T-helper 22 cell (primary cell): Measurements from ENCODE around the gene PPM1H.
"Not testable (repeated sequence)": the region's sequence is repeated elsewhere in the genome, so short reads cannot be mapped to it uniquely, and the experiment has no call there.

Source experiments
- DNase-seq: peaks from one replicate; pipeline ENCODE4 v3.0.0-alpha.2; 2020; ENCODE audit warnings: low read depth

The PPM1H gene

DNA sequence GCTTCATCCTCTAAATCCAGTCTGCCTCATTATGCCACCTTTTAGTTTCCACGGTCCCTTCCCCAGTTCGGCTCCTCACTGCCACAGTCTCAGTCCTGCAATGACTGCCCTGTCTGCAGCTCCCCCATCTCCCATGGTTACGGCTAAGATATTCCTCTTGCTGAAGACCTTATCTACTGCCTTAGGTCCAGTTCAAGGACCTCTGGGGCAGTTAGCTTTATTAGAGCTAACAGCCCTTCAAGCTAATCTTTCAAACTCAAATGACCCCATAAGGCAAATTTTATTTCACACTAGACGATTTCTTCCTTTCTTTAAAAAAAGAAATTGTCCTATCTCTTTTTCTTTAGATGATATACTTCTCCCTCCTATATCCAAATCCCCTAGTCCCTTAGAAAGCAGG, 253.6 kb downstream of the PPM1H start:
- no peak for DNase-seq

DNA sequence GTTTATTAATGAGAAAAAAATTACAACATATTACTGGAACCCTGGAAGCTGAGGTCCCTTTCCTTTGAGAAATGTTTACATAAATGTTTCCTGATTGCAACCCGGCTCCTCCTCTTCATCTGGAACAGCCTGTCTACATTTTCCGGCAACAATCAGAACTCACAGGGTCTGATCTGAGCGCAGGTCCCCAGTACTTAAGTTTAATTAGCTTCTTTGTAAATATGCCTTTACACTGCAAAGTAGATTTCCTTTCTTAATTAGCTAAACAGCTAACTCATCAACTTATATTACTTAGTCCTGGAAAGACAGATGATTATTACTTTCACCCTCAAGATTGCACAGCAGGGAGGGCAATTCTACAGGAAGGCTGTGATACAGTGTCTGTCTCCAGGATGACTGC, 255.3 kb downstream of the PPM1H start:
- DNase-seq = no peak

DNA sequence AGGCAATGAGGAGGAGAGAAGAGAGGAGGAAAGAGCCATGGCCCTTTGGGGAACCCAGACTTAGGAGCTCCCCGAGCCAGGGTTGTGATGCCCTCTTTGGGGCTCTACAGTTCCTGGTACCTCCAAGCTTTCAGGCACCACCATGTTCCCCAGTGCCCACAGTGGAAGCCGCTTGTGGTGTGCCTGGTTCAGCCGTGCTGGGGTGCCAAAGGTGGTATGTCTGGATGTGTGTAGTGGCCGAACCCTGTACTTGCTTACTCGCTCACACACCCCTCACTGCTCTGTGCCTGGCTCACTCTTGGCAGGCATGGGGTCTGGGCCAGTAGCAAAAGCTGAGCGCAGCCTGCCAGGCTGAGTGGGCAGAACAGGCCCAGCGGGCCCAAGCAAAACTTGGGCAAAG, 257.6 kb downstream of the PPM1H start:
- no peak for DNase-seq

DNA sequence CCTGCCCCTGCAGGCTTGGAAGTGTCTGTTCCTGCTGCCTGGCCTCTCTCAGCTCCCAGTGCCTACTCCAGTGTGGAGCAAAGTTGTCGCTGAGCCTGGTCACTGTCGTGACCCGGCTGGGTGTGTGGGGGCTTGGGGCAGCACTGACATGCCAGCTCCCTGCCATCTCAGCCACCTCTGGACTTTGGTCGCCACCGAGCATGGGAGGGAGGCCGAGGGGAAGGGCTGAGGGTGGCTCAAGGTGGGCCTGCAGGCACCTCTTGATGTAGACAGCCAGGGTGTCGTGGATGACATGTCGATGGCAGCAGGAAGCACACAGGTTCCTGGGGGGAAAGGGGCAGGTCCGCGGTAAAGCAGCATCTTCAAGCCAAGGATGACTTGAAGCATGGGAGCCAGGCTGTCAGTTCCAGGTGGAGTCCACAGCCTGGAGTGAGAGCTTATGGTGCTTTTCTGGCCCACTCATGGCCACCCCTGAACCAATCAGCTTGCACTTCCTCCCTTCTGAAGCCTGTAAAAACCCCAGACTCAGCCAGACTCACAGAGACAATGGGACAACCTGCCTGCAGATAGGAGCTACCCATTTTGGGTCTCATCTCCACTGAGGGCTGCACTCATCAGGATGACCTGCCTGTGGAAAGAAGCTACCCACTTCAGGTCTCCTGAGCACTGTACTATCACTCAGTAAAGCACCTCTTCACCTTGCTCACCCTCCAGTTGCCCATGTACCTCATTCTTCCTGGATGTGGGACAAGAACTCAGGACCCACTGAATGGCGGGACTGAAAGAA, 258.2 kb downstream of the PPM1H start:
- no peak for DNase-seq

DNA sequence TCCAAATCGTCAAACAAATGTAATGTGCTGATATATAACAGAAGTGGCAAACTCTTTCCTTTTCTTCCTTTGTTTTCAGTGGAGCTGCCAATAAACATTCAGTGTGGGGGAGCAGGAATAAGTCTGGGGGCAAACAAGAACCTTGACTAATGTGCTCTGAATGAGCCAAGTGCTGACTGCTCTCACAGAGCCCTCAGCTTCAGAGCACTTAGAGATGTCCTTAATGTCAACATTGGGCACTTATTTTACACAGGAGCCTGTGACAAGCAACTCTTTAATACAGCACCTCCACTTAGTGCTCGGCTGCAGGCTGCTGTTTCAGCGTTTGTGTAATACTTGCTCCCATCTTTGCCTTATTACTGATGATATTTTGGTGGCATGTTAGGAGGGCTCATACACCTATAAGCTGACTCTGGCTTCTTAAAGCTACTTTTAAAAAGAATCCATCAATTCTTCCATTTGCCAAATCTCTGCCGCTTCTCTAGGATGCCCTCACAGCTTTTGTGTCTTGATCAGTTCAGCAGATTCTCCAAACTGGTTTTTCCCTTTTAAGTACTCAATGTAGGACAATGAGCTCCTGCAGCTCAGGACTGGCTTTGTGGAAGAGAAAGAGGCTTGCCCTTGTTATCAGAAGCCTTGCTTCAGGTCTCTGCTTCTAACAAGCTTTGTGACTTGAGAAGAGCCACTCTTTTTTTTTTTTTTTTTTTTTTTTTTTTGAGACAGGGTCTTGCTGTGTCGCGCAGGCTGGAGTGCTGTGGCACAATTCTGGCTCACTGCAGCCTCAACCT, 261.7 kb downstream of the PPM1H start:
- no peak for DNase-seq

DNA sequence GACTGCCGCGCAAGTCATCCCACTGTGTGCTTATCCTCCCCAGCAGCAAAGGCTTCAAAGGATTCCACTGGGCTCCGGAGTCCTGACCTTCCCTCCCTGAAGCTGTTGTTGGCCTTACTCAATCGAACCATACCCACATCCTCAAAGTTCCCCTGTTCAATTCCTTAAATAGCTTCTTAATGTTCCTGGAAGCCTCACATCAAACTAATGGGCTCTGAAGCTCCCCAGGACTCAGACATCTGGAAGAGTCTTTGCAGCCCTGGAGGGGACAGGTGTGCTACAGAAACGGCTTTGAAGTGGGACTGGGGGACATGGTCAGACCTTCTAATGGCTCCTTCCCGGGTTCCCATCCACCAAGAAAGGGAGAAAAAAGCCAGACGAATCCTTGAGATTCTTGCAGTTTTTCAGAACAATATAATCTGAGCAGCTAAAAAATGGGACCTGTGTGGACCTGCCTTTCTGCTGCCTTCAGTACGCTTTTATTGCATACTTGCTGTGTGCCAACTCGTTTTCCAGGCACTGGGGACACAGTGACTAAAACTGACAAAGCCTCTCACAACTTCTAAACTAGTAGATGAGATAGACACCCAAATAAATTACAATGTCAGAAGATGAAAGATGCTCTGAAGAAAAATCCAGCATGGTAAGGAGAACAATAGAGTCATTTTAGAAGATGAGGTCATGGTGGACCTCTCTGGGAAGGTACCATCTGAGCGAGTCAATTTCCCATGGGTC, 263.8 kb downstream of the PPM1H start:
- DNase-seq = no peak

DNA sequence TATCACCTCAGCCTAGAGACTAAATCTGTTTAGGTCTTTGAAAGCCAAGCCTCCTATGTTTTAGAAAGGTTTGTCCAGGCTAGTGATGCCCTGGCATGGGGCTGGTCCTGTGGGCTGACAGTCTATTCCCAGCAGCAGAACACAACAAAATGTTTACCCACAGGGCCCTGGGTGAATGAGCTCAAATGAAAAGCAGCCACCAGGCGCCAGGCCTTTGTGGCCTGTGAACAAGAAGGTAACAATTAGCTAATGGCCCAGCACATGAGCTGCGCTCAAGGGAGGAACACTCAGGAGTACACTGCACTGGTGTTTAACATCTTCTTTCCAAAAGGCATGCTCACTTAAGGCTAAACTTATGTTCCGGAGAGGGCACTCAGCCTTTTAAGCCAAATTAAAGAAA, 266.2 kb downstream of the PPM1H start:
- no peak for DNase-seq

DNA sequence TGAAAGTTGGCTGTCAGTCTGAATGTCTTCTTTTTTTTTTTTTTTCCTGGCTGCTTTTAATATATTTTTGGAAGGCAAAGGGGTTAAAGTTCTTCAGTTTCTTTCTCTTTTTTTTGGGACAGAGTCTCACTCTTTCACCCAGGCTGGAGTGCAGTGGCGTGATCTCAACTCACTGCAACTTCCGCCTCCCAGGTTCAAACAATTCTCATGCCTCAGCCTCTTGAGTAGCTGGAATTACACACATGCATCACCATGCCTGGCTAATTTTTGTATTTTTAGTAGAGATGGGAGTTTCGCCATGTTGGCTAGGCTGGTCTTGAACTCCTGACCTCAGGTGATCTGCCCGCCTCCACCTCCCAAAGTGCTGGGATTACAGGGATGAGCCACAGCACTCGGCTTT, 270.0 kb downstream of the PPM1H start:
- not testable (repeated sequence) for DNase-seq

DNA sequence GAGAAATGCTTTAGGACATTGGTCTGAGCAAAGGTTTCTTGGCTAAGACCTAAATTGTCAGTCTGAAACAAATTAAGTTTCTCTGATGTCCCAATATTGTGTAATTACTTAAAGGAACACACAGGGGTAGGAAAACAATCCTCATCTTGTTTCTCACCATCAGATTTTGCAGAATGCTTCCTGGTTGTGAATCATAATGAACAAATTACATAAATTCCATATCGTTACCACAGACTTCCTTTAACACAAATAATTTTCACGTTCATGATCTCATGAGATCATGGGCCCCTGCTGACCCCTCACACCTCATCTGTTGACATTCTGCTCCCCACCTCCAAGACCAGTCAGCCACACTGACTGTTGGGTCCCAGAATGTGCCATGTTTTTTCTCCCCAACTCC, 274.2 kb downstream of the PPM1H start:
- DNase-seq = no peak

DNA sequence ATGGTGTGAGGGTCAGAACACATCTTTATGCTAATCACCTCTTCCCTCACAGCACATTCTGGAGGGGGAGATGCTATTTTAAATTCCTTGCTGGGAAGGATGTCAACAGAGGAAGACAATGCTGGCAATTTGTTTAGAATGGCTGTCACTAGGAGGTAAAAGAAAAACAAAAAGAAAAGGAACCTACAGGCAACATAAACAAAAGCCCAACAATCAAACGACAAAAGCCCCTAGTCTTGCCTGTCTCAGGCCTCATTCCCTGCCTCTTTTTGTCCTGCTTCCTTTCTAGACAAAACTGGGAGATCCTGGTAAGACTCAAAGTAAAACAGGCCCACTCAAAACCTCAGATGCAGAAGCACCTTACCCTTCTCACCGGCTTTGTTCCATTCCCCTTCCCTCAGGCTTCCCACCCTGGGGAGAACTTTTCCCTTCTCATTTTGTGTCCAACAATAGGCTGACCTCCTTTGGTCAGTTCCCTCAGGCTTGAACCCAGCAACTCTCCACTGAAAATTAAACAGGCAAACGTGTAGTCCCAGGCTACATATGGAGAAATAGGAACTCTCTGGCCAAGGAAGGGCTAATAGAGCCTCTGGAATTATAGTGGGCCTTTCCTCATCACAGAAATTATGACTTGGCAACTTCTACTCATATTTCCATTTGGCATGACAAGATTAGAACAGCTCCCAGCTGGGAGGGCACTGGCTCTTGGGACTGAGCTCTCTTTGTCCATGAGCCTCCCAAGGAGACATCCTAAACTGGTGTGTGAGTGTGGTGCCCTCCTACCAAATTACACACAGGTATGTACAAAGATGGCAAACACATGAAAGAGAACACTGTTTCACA, 275.3 kb downstream of the PPM1H start:
- no peak for DNase-seq

DNA sequence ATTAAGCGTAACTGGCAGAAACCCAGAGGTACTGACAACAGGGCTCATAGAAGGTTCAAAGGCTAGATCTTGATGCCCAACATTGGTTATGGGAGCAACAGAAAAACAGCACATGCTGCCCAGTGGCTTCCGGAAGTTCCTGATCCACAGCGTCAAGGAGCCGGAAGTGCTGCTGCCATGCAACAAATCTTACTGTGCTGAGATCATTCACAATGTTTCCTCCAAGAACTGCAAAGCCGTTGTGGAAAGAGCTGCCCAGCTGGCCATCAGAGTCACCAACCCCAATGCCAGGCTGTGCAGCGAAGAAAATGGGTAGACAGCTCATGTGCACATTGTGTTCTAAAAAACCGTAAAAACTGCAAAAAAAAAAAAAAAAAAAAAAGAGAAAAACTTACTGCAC, 276.0 kb downstream of the PPM1H start:
- no peak for DNase-seq

DNA sequence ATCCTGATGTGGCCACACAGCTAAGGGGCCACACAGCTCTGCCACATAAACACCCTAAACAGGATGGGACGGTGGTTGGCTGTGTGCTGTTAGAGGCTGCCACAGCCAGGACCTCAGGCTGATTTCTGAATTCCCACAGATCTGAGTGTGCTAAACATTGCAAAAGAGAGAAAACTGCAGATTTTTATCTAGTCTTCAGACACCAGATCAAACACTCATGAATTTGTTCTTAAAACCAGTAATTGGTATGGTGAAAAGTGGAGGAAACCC, 277.7 kb downstream of the PPM1H start:
- no peak for DNase-seq

DNA sequence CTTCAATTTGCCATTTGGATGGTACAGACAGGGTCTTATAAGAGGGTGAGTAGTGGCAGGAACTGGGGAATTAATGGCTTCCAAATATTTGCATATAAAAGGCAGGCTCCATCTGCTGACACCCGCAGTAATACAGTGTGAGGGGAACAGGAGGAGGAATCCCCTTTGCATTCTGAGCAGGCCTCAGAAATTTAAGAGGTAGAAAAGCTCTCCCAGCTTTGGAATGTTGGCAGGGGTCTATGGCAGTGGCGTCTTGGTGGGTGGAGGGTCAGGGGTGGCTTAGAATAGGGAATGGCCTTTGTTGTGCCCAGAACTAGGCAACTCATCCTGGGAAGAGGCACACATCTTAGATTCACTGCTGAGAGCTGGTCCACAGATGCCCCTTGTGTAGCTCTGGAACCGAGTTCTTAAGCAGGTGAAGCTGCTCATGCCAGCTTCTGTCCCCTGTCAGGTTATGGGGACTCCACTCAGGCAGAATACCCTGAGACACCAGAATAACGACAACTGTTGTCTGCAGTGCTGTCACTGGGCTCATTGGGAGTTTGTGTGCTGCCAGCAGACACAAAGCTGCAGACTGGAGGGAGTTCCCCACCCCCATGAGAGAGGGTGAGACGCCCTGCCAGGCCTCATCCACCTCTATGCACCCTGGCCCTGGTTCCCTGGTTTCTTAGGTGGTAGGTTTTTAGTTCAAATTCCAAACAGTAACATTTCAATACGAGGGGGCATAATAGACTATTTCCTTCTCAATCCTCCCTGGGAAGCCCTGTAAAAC, 278.2 kb downstream of the PPM1H start:
- no peak for DNase-seq

DNA sequence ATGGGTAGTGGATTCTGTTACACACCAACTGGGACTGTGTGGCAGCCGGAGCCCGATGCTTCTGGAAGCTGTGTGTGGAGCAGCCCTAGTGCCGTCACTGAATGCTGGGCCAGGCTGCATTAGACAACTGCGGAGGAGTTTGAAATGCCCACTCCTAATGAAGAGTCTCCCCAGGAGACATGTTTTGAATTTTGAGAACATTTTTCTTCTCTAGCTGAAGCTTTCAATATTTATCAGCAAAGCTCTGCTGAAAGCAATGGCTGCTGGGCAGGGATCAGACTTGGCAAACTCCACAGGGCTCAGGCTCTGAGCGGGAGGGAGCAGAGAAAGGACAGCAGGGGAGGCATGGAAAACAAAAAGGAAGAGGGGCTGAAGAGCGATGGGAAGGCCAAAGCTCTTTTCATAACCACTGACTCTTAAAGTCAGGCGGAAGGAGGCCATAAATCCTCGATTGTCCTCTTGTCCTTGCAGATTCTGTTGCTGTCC, 279.2 kb downstream of the PPM1H start:
- no peak for DNase-seq

DNA sequence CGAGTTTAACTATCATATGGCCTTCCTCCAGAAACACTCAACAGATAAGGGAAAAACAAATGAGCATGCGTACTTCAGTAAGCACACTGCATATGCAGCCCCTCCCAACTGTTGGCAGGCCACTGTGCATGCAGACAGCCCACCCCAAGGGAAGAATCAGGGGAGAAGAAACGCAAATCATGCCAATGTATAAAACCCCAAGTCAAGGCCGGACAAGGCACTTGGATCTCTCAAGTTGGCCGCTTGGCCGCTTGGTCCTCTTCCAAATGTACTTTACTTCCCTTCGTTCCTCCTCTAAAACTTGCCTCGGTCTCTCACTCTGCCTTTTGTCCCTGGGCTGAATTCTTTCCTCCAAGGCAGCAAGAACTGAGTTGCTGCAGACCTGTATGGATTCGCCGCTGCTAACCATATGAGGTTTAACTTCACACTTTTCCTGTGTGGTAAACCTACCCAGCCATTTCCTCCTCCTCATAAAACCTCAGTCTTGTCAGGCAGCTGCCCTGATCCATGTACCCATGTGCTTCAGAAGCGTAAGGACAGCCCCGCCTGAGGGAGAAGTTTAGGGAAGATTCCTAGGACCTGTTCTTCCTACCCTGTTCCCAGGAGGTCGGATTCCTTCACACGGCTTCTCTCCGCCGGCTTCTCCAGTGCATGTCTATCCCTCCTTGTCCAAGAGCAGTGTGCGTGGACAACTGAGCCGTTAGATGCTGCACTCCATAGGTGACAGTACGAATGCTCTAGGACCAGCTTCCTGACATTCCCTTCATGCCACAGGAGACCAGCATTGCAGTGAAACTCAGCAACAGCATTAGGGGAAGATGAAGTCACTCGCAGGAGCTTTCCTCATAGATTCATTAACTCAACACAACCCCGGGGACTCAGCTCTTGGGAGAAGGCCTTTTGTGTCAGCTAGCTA, 280.4 kb downstream of the PPM1H start:
- no peak for DNase-seq

DNA sequence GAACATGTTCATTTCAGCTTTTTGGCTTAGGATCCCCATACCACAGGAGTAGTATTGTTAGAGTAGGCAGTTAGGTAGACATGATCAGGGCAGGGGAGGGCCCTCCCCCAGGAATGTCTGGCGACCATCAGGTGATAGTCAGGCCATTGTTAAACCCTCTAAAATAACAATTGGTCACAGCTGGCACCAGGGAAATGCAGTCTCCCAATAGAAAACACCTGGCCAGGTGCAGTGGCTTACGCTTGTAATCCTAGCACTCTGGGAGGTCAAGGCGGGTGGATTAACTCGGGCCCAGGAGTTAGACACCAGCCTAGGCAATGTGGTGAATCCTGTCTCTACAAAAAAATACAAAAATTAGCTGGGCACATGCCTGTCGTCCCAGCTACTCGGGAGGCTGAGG, 281.2 kb downstream of the PPM1H start:
- DNase-seq = no peak

DNA sequence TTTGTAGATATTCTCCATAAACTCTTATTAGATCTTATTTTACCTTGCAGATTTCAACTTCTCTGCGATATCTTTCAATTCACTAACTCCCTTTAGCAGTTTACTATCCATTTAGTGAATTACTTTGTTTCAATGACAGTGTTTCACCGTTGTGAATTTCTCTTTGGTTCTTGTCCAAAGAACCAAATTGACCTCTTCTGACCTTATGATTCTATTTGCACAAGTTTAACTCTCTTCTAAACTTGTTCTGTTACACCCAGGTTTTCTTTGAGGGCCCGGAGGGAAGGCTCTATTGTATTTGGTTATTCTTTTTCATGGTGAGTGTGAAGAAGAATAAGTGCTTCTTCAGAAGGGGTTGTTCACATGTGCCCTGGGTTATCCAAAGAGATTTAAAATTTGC, 281.6 kb downstream of the PPM1H start:
- DNase-seq = no peak

DNA sequence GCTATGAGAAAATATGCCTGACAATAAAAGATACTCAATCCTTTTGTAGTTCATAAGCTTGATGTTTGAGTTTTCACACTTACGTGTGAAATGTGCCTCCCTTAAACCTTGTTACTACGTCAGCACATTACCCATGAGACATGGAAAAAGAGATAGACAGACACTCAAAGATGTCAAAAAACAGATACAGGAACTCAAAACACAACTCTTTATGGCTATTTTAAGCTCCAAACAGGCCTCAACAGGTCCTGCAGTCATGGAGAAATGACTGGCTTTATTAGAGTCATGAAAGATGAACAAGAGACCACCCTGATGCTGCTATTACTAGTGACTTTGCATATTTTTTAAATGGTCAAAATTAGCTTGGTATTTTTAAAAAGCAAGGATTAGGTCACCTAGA, 283.8 kb downstream of the PPM1H start:
- no peak for DNase-seq

DNA sequence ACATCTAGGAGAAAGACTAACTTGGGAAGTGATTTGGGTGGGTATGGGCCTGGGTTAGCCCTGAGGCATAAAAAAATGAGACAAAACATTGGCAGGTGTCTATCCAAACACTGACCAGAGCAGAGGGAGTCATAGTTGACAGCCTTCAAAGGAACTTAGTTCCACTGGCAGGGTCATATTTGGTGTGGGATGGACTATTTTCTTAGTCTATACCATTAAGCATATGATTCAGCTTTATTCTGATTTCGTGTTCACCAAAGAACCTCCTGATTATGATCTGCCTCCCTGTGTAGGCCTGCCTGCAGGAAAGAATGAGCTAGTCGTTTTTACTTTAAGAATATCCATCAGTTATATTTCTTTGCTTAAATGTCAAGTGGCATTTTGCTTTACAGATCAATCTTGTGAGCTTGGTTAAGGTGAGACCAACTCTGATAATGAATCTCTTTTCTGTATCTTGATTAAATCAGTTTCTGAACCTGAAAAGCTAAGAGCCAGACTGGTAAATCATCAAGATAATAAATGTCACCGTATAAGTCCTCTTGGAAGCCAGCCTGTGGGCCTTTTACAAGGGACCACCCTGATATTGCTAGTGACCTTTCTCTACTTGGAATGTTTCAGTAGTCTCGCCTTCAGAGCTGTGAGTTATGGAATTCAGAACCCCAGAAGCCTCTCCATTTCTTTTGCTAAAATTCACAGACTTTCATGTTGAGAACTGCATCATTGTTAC, 285.4 kb downstream of the PPM1H start:
- no peak for DNase-seq

DNA sequence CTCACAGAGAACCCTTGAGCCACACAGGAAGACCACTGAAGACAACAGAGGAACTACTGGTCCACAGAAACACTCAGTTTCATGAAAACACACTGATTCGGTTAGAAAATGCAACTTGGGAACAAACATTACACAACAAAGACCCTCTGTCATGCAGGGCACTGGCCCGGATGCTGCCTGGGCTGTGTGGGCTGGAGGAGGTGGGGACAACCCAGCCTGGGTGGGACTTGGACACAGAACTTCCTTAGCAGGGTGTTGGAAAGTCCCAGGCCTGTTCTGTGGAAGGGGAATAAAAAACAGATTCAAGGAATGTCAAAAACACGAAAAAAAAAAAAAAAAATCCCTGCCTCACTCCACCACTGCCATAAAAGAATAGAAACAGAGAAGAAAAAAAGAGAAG, 287.4 kb downstream of the PPM1H start:
- DNase-seq = no peak
